Measurements from ENCODE around the gene NUDT16L1. TPM values are rescaled to one million over a fixed set of nuclear protein-coding genes. Genes with fewer than 3 reads are reported as not detected.

The NUDT16L1 gene
- total RNA-seq, 2 donors from 2014 or later, result 16.8 to 24.0 TPM

DNA sequence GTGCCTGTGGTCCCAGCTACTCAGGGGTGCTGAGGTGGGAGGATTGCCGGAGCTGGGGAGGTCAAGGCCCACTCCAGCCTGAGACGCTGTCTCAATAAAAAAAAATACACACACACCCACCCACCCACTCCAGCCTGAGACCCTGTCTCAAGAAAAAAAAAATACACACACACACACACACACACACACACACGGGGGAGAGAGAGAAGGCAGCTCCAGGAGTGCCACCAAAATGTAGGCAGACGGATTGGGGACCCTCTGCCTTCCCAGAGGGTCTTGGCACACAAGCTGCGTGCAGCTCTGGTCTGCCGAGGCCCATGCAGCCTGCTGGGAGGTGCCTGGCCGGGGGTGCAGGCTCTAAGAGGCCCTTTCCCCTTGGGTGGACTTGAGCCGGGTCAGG lies 5.9 kb upstream of the NUDT16L1 start:
- Histone ChIP-seq H3K9me3 (no peaks in the 10 kb centered on the region), H3K27me3 (replicated peaks; ENCODE audit: insufficient read depth) (no peaks in the 10 kb centered on the region), H3K4me3 (no peak overlapping the region), H3K4me1 (ENCODE audit: control insufficient read depth in 1 of 2, low read depth in 2 of 2) (peaks cover 0 to 4% of the 10 kb centered on the region in 2 donors), H3K27ac (no peak overlapping the region), H3K36me3 (peaks cover 34% of the 10 kb centered on the region)
- TF ChIP-seq, protein P1, sequence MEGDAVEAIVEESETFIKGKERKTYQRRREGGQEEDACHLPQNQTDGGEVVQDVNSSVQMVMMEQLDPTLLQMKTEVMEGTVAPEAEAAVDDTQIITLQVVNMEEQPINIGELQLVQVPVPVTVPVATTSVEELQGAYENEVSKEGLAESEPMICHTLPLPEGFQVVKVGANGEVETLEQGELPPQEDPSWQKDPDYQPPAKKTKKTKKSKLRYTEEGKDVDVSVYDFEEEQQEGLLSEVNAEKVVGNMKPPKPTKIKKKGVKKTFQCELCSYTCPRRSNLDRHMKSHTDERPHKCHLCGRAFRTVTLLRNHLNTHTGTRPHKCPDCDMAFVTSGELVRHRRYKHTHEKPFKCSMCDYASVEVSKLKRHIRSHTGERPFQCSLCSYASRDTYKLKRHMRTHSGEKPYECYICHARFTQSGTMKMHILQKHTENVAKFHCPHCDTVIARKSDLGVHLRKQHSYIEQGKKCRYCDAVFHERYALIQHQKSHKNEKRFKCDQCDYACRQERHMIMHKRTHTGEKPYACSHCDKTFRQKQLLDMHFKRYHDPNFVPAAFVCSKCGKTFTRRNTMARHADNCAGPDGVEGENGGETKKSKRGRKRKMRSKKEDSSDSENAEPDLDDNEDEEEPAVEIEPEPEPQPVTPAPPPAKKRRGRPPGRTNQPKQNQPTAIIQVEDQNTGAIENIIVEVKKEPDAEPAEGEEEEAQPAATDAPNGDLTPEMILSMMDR (IDR thresholded peaks at IDR 0.05), result no peak
- DNase-seq (ENCODE audit: low spot score) (no peak), ATAC-seq (ENCODE audit: insufficient number of reproducible peaks, low FRiP score, low read depth) (no peak)

DNA sequence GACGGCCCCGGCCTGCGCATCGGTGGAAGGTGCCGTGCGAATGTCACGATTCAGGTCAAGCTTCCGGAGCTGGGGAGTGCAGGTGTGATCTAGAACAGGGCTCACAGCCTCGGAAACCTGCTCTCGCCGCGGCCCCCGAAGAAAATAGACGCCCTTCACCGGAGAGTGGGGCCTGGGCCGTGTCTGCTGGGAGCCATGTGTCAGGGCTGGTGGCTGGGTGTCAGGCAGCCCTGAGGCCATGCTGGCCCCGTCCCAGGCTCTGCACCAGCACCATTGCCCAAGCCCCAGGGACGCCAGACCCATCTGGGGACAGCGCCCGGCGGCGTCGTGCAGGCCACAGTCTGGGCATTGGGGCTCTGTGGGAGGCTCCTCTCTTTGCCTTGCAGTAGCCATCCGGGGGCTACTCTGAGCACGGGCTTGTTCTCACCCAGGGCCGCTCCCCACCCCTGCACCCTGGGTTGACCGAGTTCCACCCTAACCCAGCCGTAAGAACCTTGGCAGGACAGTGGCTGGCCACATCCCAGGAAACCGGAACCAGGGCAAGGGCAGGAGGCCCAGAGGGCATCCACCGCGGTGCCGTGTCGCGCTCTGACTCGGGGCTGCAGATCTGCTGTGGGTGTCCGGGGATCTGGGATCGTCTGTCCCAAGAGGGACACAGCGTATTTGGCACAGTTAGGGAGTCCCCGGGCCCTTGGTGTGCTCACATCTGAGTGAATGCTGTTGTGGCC lies 5.3 kb upstream of the NUDT16L1 start:
- Histone ChIP-seq H3K36me3 (peaks cover 30% of the 10 kb centered on the region), H3K4me3 (no peak overlapping the region), H3K27me3 (replicated peaks; ENCODE audit: insufficient read depth) (no peaks in the 10 kb centered on the region), H3K9me3 (no peaks in the 10 kb centered on the region), H3K27ac (no peak overlapping the region), H3K4me1 (ENCODE audit: control insufficient read depth in 1 of 2, low read depth in 2 of 2) (peaks cover 0 to 10% of the 10 kb centered on the region in 2 donors)
- TF ChIP-seq, protein P1 (IDR thresholded peaks at IDR 0.05), result no peak
- DNase-seq (ENCODE audit: low spot score) (no peak), ATAC-seq (ENCODE audit: insufficient number of reproducible peaks, low FRiP score, low read depth) (no peak)

DNA sequence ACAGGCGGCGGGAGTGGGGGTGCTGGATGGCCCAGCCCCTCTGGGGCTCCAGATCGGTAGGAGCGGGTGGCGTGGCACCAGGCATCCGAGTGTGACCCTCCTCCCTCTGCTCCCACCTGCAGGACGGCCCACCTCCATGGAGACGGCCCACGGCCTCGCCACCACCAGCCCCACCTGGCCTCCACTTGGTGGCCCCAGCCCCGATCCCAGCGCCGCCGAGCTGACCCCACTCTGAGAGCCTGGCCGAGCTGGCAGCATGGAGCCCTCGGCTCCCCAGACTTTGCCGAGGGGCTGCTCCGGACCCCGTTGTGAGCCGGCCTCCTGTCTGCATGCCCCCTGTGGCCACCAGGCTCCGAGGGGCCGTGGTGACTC lies 4.7 kb upstream of the NUDT16L1 start:
- Histone ChIP-seq H3K4me3 (no peak overlapping the region), H3K9me3 (no peaks in the 10 kb centered on the region), H3K27ac (no peak overlapping the region), H3K36me3 (peaks cover 28% of the 10 kb centered on the region), H3K27me3 (replicated peaks; ENCODE audit: insufficient read depth) (no peaks in the 10 kb centered on the region), H3K4me1 (ENCODE audit: control insufficient read depth in 1 of 2, low read depth in 2 of 2) (peaks cover 0 to 10% of the 10 kb centered on the region in 2 donors)
- TF ChIP-seq, protein P1 (IDR thresholded peaks at IDR 0.05), result no peak
- DNase-seq (ENCODE audit: low spot score) (no peak), ATAC-seq (ENCODE audit: insufficient number of reproducible peaks, low FRiP score, low read depth) (no peak)

DNA sequence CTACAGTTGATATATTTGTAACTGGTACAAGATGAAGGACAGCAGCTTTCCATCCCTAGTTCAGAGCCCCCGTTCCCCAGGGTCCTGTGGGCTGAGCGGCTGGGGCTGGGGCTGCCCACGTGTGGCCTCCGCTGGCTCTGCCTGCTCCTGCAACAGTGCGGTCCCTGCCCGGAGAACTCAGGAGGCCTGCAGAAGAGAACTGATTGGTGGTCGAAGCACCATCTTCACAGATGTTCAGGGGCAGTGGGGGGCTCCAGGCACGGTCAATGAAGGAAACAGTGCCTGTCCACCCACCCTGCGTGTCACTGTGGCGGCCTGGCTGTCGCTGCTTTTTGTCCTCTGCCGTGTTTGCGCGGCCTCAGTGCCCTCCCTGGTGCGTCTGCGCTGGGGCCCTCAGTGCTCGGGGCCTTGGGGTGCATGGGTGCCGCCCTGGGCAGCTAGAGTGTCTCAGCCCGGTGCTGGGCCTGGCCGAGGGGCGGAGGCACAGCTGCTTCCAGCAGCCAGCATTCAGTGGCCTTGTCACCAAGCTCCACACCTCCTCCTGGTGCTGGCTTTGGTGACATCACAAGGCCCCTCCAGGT lies 4.2 kb upstream of the NUDT16L1 start:
- H3K27ac ChIP-seq, result no peak overlapping the region
- H3K27me3 ChIP-seq (replicated peaks; ENCODE audit: insufficient read depth), result no peaks in the 10 kb centered on the region
- DNase-seq (ENCODE audit: low spot score), result no peak
- H3K36me3 ChIP-seq, result peaks cover 23% of the 10 kb centered on the region
- no peak for ATAC-seq (ENCODE audit: insufficient number of reproducible peaks, low FRiP score, low read depth)
- peaks cover 0 to 10% of the 10 kb centered on the region in 2 donors for H3K4me1 ChIP-seq (ENCODE audit: control insufficient read depth in 1 of 2, low read depth in 2 of 2)
- H3K9me3 ChIP-seq, result no peaks in the 10 kb centered on the region
- TF ChIP-seq, protein P1 (IDR thresholded peaks at IDR 0.05), result no peak
- no peak overlapping the region for H3K4me3 ChIP-seq

DNA sequence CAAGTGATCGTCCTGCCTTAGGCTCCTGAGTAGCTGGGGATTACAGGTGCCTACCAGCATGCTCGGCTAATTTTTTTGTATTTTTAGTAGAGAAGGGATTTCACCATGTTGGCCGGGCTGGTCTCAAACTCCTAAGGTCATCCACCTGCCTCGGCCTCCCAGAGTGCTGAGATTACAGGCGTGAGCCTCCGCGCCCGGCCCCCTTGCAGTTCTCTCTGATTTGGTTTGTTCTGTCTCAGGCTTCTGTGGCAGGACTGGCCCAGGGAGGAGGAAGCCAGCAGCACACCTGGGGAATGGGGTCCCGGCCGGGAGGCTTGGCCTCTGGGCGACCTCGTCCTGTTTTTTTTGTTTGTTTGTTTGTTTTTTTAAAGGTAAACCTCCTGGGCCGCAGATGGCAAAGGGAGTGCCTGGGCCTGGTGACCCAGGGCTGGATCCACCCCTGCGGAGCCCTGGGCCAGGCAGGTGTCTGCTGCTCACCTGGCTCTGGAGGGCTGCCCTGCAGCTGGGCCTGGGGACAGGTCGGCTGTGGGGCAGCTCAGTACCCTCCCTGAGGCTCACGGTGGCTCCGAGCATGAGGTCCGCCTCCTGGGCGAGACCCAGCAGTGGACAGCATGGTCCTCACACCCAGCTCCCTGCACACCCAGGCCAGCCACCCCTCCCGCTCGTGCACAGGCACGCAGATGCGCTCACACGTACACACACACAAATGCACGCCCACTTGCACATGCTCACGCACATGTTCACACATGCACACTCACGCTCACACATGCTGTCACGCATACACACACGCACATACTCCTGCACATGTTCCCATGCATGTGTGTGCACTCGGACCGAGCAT lies 3.3 kb upstream of the NUDT16L1 start:
- ATAC-seq (ENCODE audit: insufficient number of reproducible peaks, low FRiP score, low read depth), result no peak
- TF ChIP-seq, protein P1 (IDR thresholded peaks at IDR 0.05), result no peak
- no peak for DNase-seq (ENCODE audit: low spot score)
- Histone ChIP-seq H3K27me3 (replicated peaks; ENCODE audit: insufficient read depth) (no peaks in the 10 kb centered on the region), H3K9me3 (no peaks in the 10 kb centered on the region), H3K4me3 (no peak overlapping the region), H3K27ac (no peak overlapping the region), H3K4me1 (ENCODE audit: control insufficient read depth in 1 of 2, low read depth in 2 of 2) (peaks cover 0 to 17% of the 10 kb centered on the region in 2 donors), H3K36me3 (peaks cover 15% of the 10 kb centered on the region)

Measured in thoracic aorta (tissue), 2 donors.